ENCODE measurements around the gene GNAS. TPM values are rescaled to one million over a fixed set of nuclear protein-coding genes. Genes with fewer than 3 reads are reported as not detected.
"Not testable (repeated sequence)": the region's sequence is repeated elsewhere in the genome, so short reads cannot be mapped to it uniquely, and the experiment has no call there.

The GNAS gene
- total RNA-seq, 4 donors from 2014 or later: 513 to 854 (median 781) TPM

DNA sequence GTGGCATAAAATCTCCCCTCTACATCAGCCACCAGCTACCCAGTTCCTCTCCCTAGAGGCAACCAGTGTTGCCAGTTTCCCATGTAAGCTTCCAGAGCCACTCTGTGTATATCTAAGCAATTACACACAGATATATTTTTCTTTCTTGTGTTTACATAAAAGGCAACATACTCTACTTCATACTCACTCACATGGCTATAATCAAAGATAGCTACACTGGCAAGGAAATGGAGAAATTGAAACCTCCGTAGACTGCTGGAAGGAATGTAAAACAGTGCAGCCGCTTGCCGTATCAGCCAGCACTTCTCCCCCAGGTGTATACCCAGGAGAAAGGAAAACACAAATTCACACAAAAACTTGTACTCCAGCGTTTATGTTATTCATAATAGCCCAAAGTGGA, 90.0 kb downstream of the GNAS start:
- no peak for DNase-seq
- H3K27me3 ChIP-seq: no peaks in the 10 kb centered on the region
- ATAC-seq: no peak
- intact Hi-C loops (cut with DNase I; ENCODE audit: low total_unique reads): no loop called here
- H3K4me1 ChIP-seq: no peaks in the 10 kb centered on the region
- H3K36me3 ChIP-seq: no peaks in the 10 kb centered on the region
- TF ChIP-seq, protein P1, sequence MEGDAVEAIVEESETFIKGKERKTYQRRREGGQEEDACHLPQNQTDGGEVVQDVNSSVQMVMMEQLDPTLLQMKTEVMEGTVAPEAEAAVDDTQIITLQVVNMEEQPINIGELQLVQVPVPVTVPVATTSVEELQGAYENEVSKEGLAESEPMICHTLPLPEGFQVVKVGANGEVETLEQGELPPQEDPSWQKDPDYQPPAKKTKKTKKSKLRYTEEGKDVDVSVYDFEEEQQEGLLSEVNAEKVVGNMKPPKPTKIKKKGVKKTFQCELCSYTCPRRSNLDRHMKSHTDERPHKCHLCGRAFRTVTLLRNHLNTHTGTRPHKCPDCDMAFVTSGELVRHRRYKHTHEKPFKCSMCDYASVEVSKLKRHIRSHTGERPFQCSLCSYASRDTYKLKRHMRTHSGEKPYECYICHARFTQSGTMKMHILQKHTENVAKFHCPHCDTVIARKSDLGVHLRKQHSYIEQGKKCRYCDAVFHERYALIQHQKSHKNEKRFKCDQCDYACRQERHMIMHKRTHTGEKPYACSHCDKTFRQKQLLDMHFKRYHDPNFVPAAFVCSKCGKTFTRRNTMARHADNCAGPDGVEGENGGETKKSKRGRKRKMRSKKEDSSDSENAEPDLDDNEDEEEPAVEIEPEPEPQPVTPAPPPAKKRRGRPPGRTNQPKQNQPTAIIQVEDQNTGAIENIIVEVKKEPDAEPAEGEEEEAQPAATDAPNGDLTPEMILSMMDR (IDR thresholded peaks at IDR 0.05 in 4 of 5, conservative IDR thresholded peaks at IDR 0.05 in 1 of 5): no peak
- TF ChIP-seq POLR2A (IDR thresholded peaks at IDR 0.05): no peak
- H3K4me3 ChIP-seq: no peak overlapping the region
- in situ Hi-C loops (cut with MboI; ENCODE audit: low sequenced_read_pairs in 4 of 4): no loop called here
- no peak overlapping the region for H3K27ac ChIP-seq
- H3K9me3 ChIP-seq: no peaks in the 10 kb centered on the region

DNA sequence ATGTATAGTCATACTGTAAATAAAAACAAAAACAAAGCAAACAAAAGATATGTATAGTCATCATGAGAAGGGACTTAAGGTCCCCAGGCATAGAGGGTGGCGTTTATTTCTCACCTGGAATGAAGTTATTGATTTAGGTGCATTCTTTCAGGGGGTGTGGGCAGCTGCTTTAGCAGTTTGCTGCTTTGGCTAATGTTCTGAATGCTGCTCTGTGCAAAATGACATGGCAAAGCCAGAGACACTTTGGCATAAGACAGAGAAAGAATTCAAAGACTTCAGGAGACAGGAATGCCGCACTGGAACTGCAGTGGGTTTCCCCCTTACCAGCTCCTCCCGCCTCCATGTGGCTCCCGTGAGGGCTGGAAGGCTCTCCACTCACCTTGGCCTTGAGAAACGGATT, 92.1 kb downstream of the GNAS start:
- intact Hi-C loops (cut with DNase I; ENCODE audit: low total_unique reads): no loop called here

DNA sequence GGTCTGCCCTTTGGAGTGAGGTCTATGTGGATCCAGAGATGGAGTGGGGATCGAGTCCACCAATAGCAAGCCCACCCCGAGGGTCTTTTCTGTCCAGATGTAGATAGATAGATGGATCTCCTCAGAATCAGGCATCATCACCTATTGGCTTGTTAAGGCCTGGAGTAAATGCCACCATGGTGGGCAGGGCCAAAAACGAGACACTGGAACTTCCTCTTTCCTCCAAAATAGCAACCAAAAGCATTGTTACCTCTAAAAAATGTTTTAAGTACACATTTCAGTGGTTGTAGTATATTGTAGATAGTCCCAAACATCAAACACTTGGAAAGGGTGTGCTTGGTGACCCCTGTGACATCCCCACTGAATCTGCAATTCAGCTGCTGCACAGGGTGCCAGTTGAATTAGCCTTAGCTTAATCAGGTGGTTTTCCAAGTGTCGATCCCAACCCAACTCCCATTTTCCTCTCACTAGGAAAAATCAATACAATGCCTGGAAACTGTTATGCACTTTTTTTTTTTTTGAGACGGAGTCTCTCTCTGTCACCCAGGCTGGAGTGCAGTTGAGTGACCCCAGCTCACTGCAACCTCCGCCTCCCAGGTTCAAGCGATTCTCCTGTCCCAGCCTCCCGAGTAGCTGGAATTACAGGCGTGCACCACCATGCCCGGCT, 93.6 kb downstream of the GNAS start:
- no peaks in the 10 kb centered on the region for H3K4me1 ChIP-seq
- no peak overlapping the region for H3K4me3 ChIP-seq
- in situ Hi-C loops (cut with MboI; ENCODE audit: low sequenced_read_pairs in 4 of 4) (no loop called here), intact Hi-C loops (cut with DNase I; ENCODE audit: low total_unique reads) (no loop called here)
- H3K27me3 ChIP-seq: no peaks in the 10 kb centered on the region
- no peak for DNase-seq
- H3K27ac ChIP-seq: no peak overlapping the region
- no peak for ATAC-seq
- H3K9me3 ChIP-seq: no peaks in the 10 kb centered on the region
- H3K36me3 ChIP-seq: no peaks in the 10 kb centered on the region
- TF ChIP-seq, protein P1 (IDR thresholded peaks at IDR 0.05 in 4 of 5, conservative IDR thresholded peaks at IDR 0.05 in 1 of 5): no peak
- TF ChIP-seq POLR2A (IDR thresholded peaks at IDR 0.05): no peak

More for the DNA sequence above, 92.1 kb downstream of the GNAS start:
- Histone ChIP-seq H3K9me3 (no peaks in the 10 kb centered on the region), H3K4me1 (no peaks in the 10 kb centered on the region), H3K27ac (no peak overlapping the region), H3K27me3 (no peaks in the 10 kb centered on the region), H3K4me3 (no peak overlapping the region), H3K36me3 (no peaks in the 10 kb centered on the region)
- DNase-seq: no peak
- TF ChIP-seq, protein P1 (IDR thresholded peaks at IDR 0.05 in 4 of 5, conservative IDR thresholded peaks at IDR 0.05 in 1 of 5): no peak
- no peak for TF ChIP-seq POLR2A (IDR thresholded peaks at IDR 0.05)
- in situ Hi-C loops (cut with MboI; ENCODE audit: low sequenced_read_pairs in 4 of 4): no loop called here
- no peak for ATAC-seq

DNA sequence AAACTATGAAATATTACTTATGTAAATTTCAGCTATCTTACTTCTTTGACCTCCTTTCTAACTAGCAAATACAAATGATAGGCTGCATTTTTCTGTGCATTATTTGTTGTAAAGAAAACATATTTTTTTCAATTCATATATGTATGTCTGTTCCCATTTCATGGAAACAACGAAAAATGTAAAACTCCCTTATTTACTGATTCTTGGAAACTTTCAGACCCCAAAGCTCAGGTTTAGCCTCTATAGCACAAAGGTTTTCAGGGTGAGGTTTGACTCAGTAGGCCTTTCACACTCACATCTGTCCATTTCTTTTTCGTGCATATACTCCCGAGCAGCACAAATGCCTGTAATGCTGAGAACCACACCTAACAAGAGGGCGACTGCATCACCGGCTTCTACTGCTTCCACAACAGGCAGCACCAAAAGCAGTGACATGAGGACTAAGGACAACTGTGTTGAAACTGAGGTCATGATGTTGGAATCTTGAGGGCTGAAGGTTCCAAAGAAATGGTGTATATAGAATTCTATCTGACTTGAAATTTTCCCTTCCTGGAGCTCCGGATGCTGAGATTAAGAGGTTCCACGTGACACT, 95.4 kb downstream of the GNAS start:
- intact Hi-C loops (cut with DNase I; ENCODE audit: low total_unique reads); H3K27me3 ChIP-seq; ATAC-seq; H3K4me3 ChIP-seq; DNase-seq; H3K27ac ChIP-seq; H3K4me1 ChIP-seq; in situ Hi-C loops (cut with MboI; ENCODE audit: low sequenced_read_pairs in 4 of 4); H3K9me3 ChIP-seq; H3K36me3 ChIP-seq: not testable (repeated sequence)

DNA sequence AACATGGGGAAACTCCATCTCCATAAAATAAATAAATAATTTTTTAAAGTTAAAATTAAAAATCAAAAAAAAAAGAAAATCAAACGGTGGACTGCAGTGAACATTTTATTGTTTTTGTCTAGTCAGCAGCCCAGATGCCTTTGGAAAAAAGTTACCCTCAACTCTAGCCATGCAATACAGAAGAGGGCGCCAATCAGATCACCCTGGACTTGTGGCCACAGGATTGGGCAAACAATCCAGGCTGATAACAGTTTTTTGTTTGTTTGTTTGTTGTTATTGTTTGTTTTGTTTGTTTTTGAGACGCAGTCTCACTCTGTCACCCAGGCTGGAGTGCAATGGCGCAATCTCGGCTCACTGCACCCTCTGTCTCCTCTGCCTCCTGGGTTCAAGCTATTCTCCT, 98.1 kb downstream of the GNAS start:
- Histone ChIP-seq H3K4me1 (no peaks in the 10 kb centered on the region), H3K4me3 (no peak overlapping the region), H3K9me3 (no peaks in the 10 kb centered on the region), H3K27ac (no peak overlapping the region), H3K36me3 (no peaks in the 10 kb centered on the region), H3K27me3 (no peaks in the 10 kb centered on the region)
- DNase-seq (no peak), ATAC-seq (no peak)
- in situ Hi-C loops (cut with MboI; ENCODE audit: low sequenced_read_pairs in 4 of 4) (loop anchor here in 1 of 4 donors (10.0 kb wide), 1 partner anchor 264 kb away; no protein-coding TSS in a partner anchor), intact Hi-C loops (cut with DNase I; ENCODE audit: low total_unique reads) (no loop called here)
- no peak for TF ChIP-seq POLR2A (IDR thresholded peaks at IDR 0.05)
- TF ChIP-seq, protein P1 (IDR thresholded peaks at IDR 0.05 in 4 of 5, conservative IDR thresholded peaks at IDR 0.05 in 1 of 5): no peak
